Measurements from ENCODE around the gene DPYSL4.
"Not testable (repeated sequence)": the region's sequence is repeated elsewhere in the genome, so short reads cannot be mapped to it uniquely, and the experiment has no call there.

- TF ChIP-seq, protein P1, sequence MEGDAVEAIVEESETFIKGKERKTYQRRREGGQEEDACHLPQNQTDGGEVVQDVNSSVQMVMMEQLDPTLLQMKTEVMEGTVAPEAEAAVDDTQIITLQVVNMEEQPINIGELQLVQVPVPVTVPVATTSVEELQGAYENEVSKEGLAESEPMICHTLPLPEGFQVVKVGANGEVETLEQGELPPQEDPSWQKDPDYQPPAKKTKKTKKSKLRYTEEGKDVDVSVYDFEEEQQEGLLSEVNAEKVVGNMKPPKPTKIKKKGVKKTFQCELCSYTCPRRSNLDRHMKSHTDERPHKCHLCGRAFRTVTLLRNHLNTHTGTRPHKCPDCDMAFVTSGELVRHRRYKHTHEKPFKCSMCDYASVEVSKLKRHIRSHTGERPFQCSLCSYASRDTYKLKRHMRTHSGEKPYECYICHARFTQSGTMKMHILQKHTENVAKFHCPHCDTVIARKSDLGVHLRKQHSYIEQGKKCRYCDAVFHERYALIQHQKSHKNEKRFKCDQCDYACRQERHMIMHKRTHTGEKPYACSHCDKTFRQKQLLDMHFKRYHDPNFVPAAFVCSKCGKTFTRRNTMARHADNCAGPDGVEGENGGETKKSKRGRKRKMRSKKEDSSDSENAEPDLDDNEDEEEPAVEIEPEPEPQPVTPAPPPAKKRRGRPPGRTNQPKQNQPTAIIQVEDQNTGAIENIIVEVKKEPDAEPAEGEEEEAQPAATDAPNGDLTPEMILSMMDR (conservative IDR thresholded peaks at IDR 0.05; ENCODE audit: low read depth in 2 of 2) = not testable (repeated sequence)
- not testable (repeated sequence) for TF ChIP-seq EZH2 (IDR thresholded peaks at IDR 0.05; ENCODE audit: low read depth, unreplicated experiment); POLR2AphosphoS5 (IDR thresholded peaks at IDR 0.05; ENCODE audit: low read depth); JUNB (IDR thresholded peaks at IDR 0.05; ENCODE audit: unreplicated experiment); REST (IDR thresholded peaks at IDR 0.05; ENCODE audit: unreplicated experiment); EZH2phosphoT487 (IDR thresholded peaks at IDR 0.05; ENCODE audit: unreplicated experiment); ZNF331 (CRISPR knock-in tag; IDR thresholded peaks at IDR 0.05; ENCODE audit: low read depth); ZNF114 (CRISPR knock-in tag; IDR thresholded peaks at IDR 0.05); STAT1 (IDR thresholded peaks at IDR 0.05; ENCODE audit: unreplicated experiment)
- TF ChIP-seq, protein P2, sequence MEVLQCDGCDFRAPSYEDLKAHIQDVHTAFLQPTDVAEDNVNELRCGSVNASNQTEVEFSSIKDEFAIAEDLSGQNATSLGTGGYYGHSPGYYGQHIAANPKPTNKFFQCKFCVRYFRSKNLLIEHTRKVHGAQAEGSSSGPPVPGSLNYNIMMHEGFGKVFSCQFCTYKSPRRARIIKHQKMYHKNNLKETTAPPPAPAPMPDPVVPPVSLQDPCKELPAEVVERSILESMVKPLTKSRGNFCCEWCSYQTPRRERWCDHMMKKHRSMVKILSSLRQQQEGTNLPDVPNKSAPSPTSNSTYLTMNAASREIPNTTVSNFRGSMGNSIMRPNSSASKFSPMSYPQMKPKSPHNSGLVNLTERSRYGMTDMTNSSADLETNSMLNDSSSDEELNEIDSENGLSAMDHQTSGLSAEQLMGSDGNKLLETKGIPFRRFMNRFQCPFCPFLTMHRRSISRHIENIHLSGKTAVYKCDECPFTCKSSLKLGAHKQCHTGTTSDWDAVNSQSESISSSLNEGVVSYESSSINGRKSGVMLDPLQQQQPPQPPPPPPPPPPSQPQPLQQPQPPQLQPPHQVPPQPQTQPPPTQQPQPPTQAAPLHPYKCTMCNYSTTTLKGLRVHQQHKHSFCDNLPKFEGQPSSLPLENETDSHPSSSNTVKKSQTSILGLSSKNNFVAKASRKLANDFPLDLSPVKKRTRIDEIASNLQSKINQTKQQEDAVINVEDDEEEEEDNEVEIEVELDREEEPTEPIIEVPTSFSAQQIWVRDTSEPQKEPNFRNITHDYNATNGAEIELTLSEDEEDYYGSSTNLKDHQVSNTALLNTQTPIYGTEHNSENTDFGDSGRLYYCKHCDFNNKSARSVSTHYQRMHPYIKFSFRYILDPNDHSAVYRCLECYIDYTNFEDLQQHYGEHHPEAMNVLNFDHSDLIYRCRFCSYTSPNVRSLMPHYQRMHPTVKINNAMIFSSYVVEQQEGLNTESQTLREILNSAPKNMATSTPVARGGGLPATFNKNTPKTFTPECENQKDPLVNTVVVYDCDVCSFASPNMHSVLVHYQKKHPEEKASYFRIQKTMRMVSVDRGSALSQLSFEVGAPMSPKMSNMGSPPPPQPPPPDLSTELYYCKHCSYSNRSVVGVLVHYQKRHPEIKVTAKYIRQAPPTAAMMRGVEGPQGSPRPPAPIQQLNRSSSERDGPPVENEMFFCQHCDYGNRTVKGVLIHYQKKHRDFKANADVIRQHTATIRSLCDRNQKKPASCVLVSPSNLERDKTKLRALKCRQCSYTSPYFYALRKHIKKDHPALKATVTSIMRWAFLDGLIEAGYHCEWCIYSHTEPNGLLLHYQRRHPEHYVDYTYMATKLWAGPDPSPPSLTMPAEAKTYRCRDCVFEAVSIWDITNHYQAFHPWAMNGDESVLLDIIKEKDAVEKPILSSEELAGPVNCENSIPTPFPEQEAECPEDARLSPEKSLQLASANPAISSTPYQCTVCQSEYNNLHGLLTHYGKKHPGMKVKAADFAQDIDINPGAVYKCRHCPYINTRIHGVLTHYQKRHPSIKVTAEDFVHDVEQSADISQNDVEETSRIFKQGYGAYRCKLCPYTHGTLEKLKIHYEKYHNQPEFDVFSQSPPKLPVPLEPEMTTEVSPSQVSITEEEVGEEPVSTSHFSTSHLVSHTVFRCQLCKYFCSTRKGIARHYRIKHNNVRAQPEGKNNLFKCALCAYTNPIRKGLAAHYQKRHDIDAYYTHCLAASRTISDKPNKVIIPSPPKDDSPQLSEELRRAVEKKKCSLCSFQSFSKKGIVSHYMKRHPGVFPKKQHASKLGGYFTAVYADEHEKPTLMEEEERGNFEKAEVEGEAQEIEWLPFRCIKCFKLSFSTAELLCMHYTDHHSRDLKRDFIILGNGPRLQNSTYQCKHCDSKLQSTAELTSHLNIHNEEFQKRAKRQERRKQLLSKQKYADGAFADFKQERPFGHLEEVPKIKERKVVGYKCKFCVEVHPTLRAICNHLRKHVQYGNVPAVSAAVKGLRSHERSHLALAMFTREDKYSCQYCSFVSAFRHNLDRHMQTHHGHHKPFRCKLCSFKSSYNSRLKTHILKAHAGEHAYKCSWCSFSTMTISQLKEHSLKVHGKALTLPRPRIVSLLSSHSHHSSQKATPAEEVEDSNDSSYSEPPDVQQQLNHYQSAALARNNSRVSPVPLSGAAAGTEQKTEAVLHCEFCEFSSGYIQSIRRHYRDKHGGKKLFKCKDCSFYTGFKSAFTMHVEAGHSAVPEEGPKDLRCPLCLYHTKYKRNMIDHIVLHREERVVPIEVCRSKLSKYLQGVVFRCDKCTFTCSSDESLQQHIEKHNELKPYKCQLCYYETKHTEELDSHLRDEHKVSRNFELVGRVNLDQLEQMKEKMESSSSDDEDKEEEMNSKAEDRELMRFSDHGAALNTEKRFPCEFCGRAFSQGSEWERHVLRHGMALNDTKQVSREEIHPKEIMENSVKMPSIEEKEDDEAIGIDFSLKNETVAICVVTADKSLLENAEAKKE (CRISPR knock-in tag; IDR thresholded peaks at IDR 0.05) = not testable (repeated sequence)
- TF ChIP-seq, protein P3, sequence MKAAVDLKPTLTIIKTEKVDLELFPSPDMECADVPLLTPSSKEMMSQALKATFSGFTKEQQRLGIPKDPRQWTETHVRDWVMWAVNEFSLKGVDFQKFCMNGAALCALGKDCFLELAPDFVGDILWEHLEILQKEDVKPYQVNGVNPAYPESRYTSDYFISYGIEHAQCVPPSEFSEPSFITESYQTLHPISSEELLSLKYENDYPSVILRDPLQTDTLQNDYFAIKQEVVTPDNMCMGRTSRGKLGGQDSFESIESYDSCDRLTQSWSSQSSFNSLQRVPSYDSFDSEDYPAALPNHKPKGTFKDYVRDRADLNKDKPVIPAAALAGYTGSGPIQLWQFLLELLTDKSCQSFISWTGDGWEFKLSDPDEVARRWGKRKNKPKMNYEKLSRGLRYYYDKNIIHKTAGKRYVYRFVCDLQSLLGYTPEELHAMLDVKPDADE (IDR thresholded peaks at IDR 0.05) = not testable (repeated sequence)
These were observed 25.7 kb upstream of the DPYSL4 start for GRCh38 chr10:132160834-132161622.

Data from GM23338 (cell line).